Measurements from ENCODE around the gene LOXL1.
"Not testable (repeated sequence)": the region's sequence is repeated elsewhere in the genome, so short reads cannot be mapped to it uniquely, and the experiment has no call there.

Gene LOXL1

DNA sequence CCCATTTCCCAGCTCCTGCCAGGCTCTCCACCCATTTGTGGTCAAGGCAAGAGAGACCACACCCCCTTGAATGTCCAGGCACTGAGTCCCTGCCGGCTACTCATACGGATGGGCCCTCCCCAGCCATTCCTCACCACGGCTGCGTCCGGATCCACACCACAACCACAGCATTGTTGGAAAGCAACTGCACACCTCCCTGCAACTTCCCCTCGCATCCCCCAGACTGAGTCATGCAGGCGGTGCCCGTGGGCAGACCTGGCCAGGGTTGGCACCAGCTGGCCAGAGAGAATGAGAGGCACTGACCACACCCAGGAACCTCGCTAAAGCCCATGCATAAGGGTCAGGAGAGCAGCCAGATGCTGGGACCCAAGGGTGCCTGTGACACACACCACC is 30.5 kb downstream of the LOXL1 start:
- DNase-seq (ENCODE audit: low read depth): peak; percentile 84
- TF ChIP-seq, protein P1, sequence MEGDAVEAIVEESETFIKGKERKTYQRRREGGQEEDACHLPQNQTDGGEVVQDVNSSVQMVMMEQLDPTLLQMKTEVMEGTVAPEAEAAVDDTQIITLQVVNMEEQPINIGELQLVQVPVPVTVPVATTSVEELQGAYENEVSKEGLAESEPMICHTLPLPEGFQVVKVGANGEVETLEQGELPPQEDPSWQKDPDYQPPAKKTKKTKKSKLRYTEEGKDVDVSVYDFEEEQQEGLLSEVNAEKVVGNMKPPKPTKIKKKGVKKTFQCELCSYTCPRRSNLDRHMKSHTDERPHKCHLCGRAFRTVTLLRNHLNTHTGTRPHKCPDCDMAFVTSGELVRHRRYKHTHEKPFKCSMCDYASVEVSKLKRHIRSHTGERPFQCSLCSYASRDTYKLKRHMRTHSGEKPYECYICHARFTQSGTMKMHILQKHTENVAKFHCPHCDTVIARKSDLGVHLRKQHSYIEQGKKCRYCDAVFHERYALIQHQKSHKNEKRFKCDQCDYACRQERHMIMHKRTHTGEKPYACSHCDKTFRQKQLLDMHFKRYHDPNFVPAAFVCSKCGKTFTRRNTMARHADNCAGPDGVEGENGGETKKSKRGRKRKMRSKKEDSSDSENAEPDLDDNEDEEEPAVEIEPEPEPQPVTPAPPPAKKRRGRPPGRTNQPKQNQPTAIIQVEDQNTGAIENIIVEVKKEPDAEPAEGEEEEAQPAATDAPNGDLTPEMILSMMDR (IDR thresholded peaks at IDR 0.05; ENCODE audit: low read depth, low read length, missing control alignments): no peak
- H3K4me3 ChIP-seq (ENCODE audit: low read depth, low read length): no peak overlapping the region
- in situ Hi-C loops (cut with HindIII; ENCODE audit: low sequenced_read_pairs): loop anchor here (5.0 kb wide), 1 partner anchor 86 kb away; no protein-coding TSS in a partner anchor

DNA sequence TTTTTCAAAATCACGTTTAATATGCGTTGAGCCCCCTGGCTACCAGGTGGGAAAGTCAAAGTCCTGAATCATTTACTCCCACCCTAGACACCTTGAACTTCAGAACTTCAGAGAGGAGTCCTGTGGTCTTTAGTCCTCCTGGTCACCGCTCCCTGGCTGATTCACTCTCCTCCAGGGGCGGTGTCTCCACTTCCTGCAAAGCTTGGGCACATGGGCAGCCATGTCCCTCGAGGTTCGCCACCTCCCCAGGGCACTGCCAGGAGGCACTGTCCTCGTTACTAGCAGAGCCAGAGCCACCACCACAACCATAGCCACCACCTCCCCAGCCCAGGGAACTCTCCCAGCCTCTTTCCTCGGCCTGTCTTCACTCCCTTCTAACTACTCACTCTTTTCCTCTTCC is 31.0 kb downstream of the LOXL1 start:
- no peak for DNase-seq (ENCODE audit: low read depth)
- H3K4me3 ChIP-seq (ENCODE audit: low read depth, low read length): no peak overlapping the region
- TF ChIP-seq, protein P1 (IDR thresholded peaks at IDR 0.05; ENCODE audit: low read depth, low read length, missing control alignments): no peak
- in situ Hi-C loops (cut with HindIII; ENCODE audit: low sequenced_read_pairs): loop anchor here (5.0 kb wide), 1 partner anchor 85 kb away; no protein-coding TSS in a partner anchor

DNA sequence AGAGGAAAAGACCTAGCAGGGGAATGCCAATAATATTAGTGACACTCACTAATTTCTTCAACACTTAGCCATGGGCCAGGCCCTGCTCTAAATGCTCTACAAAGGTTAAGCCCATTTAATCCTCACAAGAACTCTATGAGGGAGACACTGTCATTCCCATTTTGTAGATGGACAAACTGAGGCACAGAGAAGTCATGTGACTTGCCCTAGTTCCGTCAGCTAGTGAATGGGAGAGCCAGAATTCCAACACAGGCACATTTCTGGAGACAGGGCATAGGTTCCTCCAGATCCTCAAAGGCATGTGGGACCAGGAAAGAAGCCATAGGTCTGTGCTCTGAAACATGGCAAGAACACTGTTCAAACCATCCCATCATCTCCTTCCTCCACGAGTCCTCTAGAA is 31.5 kb downstream of the LOXL1 start:
- no peak for DNase-seq (ENCODE audit: low read depth)
- in situ Hi-C loops (cut with HindIII; ENCODE audit: low sequenced_read_pairs): loop anchor here (5.0 kb wide), 1 partner anchor 85 kb away; no protein-coding TSS in a partner anchor
- TF ChIP-seq, protein P1 (IDR thresholded peaks at IDR 0.05; ENCODE audit: low read depth, low read length, missing control alignments): no peak
- no peak overlapping the region for H3K4me3 ChIP-seq (ENCODE audit: low read depth, low read length)

- no peak for DNase-seq (ENCODE audit: low read depth)
- TF ChIP-seq, protein P1 (IDR thresholded peaks at IDR 0.05; ENCODE audit: low read depth, low read length, missing control alignments): no peak
- no peak overlapping the region for H3K4me3 ChIP-seq (ENCODE audit: low read depth, low read length)
- in situ Hi-C loops (cut with HindIII; ENCODE audit: low sequenced_read_pairs): loop anchor here (5.0 kb wide), 1 partner anchor 83 kb away; no protein-coding TSS in a partner anchor
Observed at GRCh38 chr15:73959012-73959581, 32.8 kb downstream of the LOXL1 start.

DNA sequence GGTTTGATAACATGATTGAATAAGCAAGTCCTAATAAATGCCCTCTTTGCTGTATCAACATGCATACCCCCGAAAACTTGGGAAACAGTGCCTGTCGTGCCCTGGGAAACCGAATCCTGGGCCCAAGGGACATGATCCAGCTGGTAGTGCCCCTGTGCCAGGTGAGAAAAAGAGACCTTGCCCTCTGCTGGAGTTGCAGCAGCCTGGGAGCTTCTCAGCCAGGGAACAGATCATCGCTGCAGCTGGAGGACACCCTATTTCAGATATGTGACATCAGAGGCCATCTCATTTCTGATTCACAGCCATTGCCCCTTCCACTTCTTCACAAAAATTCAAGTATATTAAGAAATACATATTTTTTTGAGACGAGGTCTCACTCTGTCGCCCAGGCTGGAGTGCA is 33.5 kb downstream of the LOXL1 start:
- DNase-seq (ENCODE audit: low read depth): no peak
- H3K4me3 ChIP-seq (ENCODE audit: low read depth, low read length): no peak overlapping the region
- TF ChIP-seq, protein P1 (IDR thresholded peaks at IDR 0.05; ENCODE audit: low read depth, low read length, missing control alignments): no peak
- in situ Hi-C loops (cut with HindIII; ENCODE audit: low sequenced_read_pairs): loop anchor here (5.0 kb wide), 1 partner anchor 82 kb away; no protein-coding TSS in a partner anchor

DNA sequence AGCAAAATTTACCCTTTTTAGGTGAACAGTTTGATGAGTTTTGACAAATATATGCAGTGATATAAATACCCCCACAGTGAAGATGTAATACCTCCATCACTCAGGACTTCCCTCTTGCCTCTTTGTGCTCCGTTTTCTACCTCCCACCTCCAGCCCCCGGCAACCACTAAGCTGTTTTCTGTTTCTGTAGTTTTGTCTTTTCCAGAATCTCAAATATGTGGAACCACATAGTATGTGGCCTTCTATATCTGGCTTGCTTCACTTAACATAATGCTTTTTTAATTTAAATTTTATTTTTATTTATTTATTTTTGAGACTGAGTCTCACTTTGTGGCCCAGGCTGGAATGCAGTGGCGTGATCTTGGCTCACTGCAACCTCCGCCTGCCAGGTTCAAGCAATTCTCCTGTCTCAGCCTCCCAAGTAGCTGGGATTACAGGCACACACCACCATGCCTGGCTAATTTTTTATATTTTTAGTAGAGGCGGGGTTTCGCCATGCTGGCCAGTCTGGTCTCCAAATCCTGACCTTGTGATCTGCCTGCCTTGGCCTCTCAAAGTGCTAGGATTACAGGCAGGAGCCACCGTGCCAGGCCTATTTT is 34.3 kb downstream of the LOXL1 start:
- H3K4me3 ChIP-seq (ENCODE audit: low read depth, low read length); in situ Hi-C loops (cut with HindIII; ENCODE audit: low sequenced_read_pairs); DNase-seq (ENCODE audit: low read depth): not testable (repeated sequence)

DNA sequence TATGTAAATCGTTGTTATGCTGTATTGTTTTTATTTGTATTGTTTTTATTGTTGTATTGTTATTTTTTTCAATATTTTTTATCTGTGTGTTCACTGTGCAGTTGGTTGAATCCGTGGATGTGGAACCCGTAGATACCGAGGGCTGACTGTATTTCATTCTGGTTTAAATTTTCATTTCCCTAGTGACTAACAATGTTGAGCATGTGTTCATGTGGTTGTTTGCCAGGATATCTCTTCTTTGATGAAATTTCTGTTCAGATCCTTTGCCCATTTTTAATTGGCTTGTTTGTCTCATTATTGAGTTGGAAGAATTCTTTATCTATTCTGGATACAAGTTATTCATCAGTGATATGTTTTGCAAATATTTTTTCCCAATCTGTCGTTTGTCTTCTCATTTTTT is 36.2 kb downstream of the LOXL1 start:
- no peak for DNase-seq (ENCODE audit: low read depth)
- in situ Hi-C loops (cut with HindIII; ENCODE audit: low sequenced_read_pairs): no loop called here
- no peak overlapping the region for H3K4me3 ChIP-seq (ENCODE audit: low read depth, low read length)
- TF ChIP-seq, protein P1 (IDR thresholded peaks at IDR 0.05; ENCODE audit: low read depth, low read length, missing control alignments): no peak
